ENCODE measurements around the gene NFU1.

NFU1 gene

GRCh38 chr2:69348781-69349180 is 88.5 kb downstream of the NFU1 start:
- no peak for DNase-seq (ENCODE audit: low read depth, low spot score)
